ENCODE results near the gene OR56A5. TPM values are rescaled to one million over a fixed set of nuclear protein-coding genes. Genes with fewer than 3 reads are reported as not detected.
"Not testable (repeated sequence)": the region's sequence is repeated elsewhere in the genome, so short reads cannot be mapped to it uniquely, and the experiment has no call there.

Gene OR56A5
- polyA plus RNA-seq (ENCODE audit: insufficient read length in 3 of 3), result not detected

DNA sequence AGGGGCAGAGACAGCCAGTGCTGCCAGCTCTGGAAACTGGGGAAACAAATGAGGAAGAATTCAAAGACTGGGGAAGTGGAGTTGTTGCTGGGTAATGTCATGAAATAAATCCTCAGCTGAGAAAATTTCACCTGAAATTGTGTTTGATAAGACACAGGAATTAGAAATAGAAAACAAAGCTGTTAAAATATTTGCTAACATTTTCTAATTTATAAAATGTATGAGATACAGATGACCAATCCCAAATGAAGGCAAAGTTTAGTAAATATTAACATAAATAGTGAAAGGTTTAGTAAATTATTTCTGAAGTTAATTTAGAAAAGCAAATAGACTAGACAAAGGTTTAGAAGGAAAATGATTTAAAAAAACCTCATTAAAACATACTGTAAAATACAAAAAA is at the start of gene OR56A5:
TSS of gene OR56A5 (minus strand) at position 101 of the 400 bp plus-strand sequence. CDS start at position 101, 0 bp downstream.
- DNase-seq (ENCODE audit: low read depth in 3 of 3, low spot score in 2 of 3), result no peak

GRCh38 chr11:6013042-6013441 is 44.7 kb upstream of the OR56A5 start:
- DNase-seq (ENCODE audit: low read depth in 3 of 3, low spot score in 2 of 3), result no peak

- no peak for DNase-seq (ENCODE audit: low read depth in 3 of 3, low spot score in 2 of 3)
Measured at GRCh38 chr11:6012035-6012668, 43.9 kb upstream of the OR56A5 start.

GRCh38 chr11:6006846-6007245 is 38.6 kb upstream of the OR56A5 start, which contains the start of gene OR56A4:
OR56A4 (minus strand) TSS chr11:6006946; CDS start chr11:6002992, 3,954 bp downstream.
- DNase-seq (ENCODE audit: low read depth in 3 of 3, low spot score in 2 of 3), result no peak

DNA sequence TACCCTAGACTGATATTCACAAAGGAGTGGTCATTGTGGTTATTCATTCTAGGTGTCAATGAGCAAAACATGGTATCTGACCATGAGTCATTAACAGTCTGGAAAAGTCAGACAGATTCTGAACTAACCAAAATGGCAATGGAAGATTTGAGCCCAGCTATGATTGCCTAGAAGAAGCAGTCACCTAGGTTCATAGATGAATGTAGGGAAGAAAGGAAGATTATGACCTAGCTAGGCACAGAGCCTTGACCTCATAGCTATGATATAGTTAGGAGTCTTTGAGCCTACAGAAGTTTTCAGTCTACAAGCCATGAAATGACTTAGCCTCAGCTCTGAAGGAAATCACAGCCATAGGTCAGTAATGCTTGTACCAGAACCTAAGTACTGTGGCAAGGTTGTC is 38.1 kb upstream of the OR56A5 start:
- DNase-seq (ENCODE audit: low read depth in 3 of 3, low spot score in 2 of 3), result no peak

- no peak for DNase-seq (ENCODE audit: low read depth in 3 of 3, low spot score in 2 of 3)
Measured at GRCh38 chr11:6002202-6002699, 34.0 kb upstream of the OR56A5 start.

- no peak for DNase-seq (ENCODE audit: low read depth in 3 of 3, low spot score in 2 of 3)
Measured at GRCh38 chr11:5994791-5995190, 26.5 kb upstream of the OR56A5 start.

GRCh38 chr11:5992604-5993251 is 24.4 kb upstream of the OR56A5 start:
- DNase-seq (ENCODE audit: low read depth in 3 of 3, low spot score in 2 of 3), result no peak

- no peak for DNase-seq (ENCODE audit: low read depth in 3 of 3, low spot score in 2 of 3)
Measured at GRCh38 chr11:5992150-5992549, 23.9 kb upstream of the OR56A5 start.

GRCh38 chr11:5989203-5989602 is 20.9 kb upstream of the OR56A5 start:
- DNase-seq (ENCODE audit: low read depth in 3 of 3, low spot score in 2 of 3), result no peak

GRCh38 chr11:5986885-5987284 is 18.6 kb upstream of the OR56A5 start, which contains the start of gene OR52L1:
OR52L1 (minus strand) TSS chr11:5986985; CDS start chr11:5986930, 55 bp downstream.
- no peak for DNase-seq (ENCODE audit: low read depth in 3 of 3, low spot score in 2 of 3)

- no peak for DNase-seq (ENCODE audit: low read depth in 3 of 3, low spot score in 2 of 3)
Measured at GRCh38 chr11:5983443-5983842, 15.1 kb upstream of the OR56A5 start.

GRCh38 chr11:5973530-5973929 is 5.2 kb upstream of the OR56A5 start:
- DNase-seq (ENCODE audit: low read depth in 3 of 3, low spot score in 2 of 3), result no peak

DNA sequence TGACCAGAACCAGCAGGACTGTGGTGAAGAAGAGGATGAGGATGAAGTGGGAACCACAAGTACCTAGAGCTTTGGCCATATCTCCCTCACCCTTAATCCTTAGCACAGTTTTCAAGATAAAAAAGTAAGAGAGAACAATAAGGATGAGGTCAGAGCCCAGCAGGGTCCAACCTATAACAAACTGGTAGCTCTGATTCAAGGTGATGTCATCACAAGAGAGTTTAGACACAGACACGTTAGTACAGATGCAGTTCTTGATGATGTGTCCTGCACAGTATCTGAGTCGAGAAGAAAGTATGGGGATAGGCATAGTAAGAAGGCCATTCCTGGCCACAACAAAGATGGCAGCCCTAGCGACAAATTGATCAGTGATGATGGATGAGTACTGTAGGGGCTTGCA is 586 bp downstream of the OR56A5 start:
- no peak for DNase-seq (ENCODE audit: low read depth in 3 of 3, low spot score in 2 of 3)

DNA sequence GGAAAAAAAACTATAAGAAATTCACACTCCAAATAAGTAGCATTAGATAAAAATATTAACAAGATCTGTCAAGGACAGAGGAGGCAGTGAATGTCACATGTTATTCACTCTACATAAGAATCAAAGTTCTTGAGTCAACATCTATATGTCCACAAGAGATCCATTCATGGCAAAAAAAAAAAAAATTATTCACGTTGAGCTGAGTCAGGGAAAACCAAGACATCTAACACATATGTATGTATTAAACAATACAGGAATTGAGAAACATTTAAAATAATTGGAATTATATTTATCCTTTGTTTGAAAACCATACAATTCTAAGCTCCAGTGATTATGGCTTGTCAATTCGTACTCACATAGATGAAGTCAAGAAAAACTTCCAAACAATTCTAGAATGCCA is 1.3 kb downstream of the OR56A5 start:
- DNase-seq (ENCODE audit: low read depth in 3 of 3, low spot score in 2 of 3), result no peak

DNA sequence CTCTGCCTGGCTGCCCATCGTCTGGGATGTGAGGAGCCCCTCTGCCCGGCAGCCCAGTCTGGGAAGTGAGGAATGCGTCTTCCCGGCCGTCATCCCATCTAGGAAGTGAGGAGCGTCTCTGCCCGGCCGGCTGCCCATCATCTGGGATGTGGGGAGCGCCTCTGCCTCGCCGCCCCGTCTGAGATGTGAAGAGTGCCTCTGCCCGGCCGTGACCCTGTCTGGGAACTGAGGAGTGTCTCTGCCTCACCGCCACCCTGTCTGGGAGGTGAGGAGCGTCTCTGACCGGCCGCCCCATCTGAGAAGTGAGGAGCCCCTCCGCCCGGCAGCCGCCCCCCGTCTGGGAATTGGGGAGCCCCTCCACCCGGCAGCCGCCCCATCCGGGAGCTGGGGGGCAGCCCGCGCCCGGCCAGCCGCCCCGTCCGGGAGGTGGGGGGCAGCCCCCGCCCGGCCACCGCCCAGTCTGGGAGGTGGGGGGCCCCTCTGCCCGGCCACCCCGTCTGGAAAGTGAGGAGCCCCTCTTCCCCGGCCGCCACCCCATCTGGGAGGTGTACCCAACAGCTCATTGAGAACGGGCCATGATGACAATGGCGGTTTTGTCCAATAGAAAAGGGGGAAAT is 7.5 kb downstream of the OR56A5 start:
- not testable (repeated sequence) for DNase-seq (ENCODE audit: low read depth in 3 of 3, low spot score in 2 of 3)

GRCh38 chr11:5955586-5955985 is 12.7 kb downstream of the OR56A5 start:
- DNase-seq (ENCODE audit: low read depth in 3 of 3, low spot score in 2 of 3), result no peak

DNA sequence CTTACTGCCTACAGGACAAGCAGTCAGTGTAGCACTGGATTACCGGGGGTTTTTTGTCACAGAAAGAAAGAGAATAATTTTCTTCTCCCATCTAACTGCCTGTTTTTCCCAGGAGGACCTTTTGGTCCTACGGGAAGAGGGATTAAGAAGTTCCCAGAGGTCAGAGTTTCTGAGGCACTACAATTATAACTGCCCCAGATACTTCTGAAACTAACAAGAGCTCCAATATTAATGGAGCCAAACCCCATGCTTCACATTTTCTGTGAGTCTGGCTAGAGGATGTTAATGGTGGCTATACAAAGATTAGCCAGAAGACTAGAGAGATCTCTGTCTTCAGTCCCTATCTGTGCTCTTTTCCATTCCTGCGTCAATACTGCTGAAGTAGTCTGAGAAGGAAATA is 26.3 kb downstream of the OR56A5 start, which contains the start of gene OR56A3:
TSS of gene OR56A3 (plus strand) at position 301 of the 400 bp plus-strand sequence. CDS start 5,096 bp downstream, outside the sequence.
- no peak for DNase-seq (ENCODE audit: low read depth in 3 of 3, low spot score in 2 of 3)

GRCh38 chr11:5940748-5941147 is 27.5 kb downstream of the OR56A5 start:
- DNase-seq (ENCODE audit: low read depth in 3 of 3, low spot score in 2 of 3), result no peak

- no peak for DNase-seq (ENCODE audit: low read depth in 3 of 3, low spot score in 2 of 3)
Measured at GRCh38 chr11:5938603-5938965, 29.7 kb downstream of the OR56A5 start.

- no peak for DNase-seq (ENCODE audit: low read depth in 3 of 3, low spot score in 2 of 3)
Measured at GRCh38 chr11:5937868-5938602, 30.3 kb downstream of the OR56A5 start.

All from right renal cortex interstitium (tissue), 3 donors.